HepG2 (cell line): Measurements from ENCODE around the gene TNNI3K. TPM values are rescaled to one million over a fixed set of nuclear protein-coding genes. Genes with fewer than 3 reads are reported as not detected.
A peak's percentile ranks its signal among the peaks of the same experiment; 100 is the strongest.

Source experiments
- ATAC-seq: fragments of 200-7000 bp; cut with Tn5 transposase; 3 replicates; pipeline ENCODE4 v1.9.1; 2020; ENCODE audit warnings: mild to moderate bottlenecking, moderate library complexity
- BruUV-seq: library from RNA; stranded (reverse); fragments of 400-500 nt; replicated peaks from 2 replicates; lab custom pipeline; 2021; lab: Mats Ljungman, UMichigan
- CTCF ChIA-PET: fragments of 300-600 bp; formaldehyde crosslinking; extraction: SDS; loops from one replicate; lab custom pipeline; 2021; ENCODE audit warnings: low total read pairs, inconsistent platforms, low intra/inter-chr PET ratio; lab: Yijun Ruan, JAX
- POLR2A ChIA-PET: fragments of 350-600 bp; sonication (Branson Sonifier 250); formaldehyde crosslinking; loops from one replicate; lab custom pipeline; 2020; ENCODE audit warnings: antibody characterized with exemption, inconsistent platforms; lab: Yijun Ruan, JAX
- DNase-seq: peaks from one replicate; pipeline ENCODE4 v3.0.0-alpha.2; 2015; ENCODE audit warnings: low spot score
- FAIRE-seq: peaks from 3 replicates; lab custom pipeline; 2011; peaks lifted over from hg19 to GRCh38; lab: Jason Lieb, UNC
- H2AFZ ChIP-seq: one replicate; pipeline ENCODE4 v1.6.1; 2011; ENCODE audit warnings: low read length, inconsistent platforms
- H3K27ac ChIP-seq: fragments of 300-600 bp; 3 replicates; pipeline ENCODE4 v1.8.0; 2011; ENCODE audit warnings: mixed run types, mild to moderate bottlenecking, mixed read lengths, low read length, inconsistent platforms; ENCODE audit not compliant: insufficient read depth; ENCODE audit errors: extremely low read length
- H3K27me3 ChIP-seq, 2 experiments: fragments of 200-600 bp in 1 of 2; 2 replicates in 1 of 2; 3 replicates in 1 of 2; pipeline versions ENCODE4 v1.6.0 to v1.8.0; 2011; ENCODE audit warnings: low read length in 2 of 2, mild to moderate bottlenecking in 2 of 2, moderate library complexity in 2 of 2, inconsistent platforms in 1 of 2; ENCODE audit not compliant: insufficient read depth in 2 of 2, control insufficient read depth in 1 of 2
- H3K36me3 ChIP-seq, 2 experiments: fragments of 200-600 bp in 1 of 2; replicated peaks in 1 of 2; 2 replicates in 1 of 2; 3 replicates in 1 of 2; pipeline versions ENCODE4 v1.5.1 to v1.8.0; 2011; ENCODE audit warnings: low read length in 2 of 2, inconsistent platforms in 1 of 2; ENCODE audit not compliant: insufficient read depth in 2 of 2, control insufficient read depth in 1 of 2
- H3K4me1 ChIP-seq: 2 replicates; pipeline ENCODE4 v1.5.1; 2012; ENCODE audit warnings: low read length, inconsistent platforms; ENCODE audit not compliant: insufficient read depth
- H3K4me2 ChIP-seq: 2 replicates; pipeline ENCODE4 v1.6.0; 2011; ENCODE audit warnings: low read depth, low read length, inconsistent platforms
- H3K4me3 ChIP-seq, 3 experiments: fragments of 200-600 bp in 1 of 3; sonication (generic), shearing (Covaris generic) in 1 of 3; replicated peaks in 1 of 3; 2 replicates each; pipeline ENCODE4 v1.5.1; 2011 to 2016; ENCODE audit warnings: low read length in 3 of 3, inconsistent platforms in 2 of 3, low read depth in 2 of 3, mild to moderate bottlenecking in 2 of 3, control low read depth in 1 of 3, mixed read lengths in 1 of 3; ENCODE audit not compliant: insufficient read depth in 1 of 3
- H3K79me2 ChIP-seq: one replicate; pipeline ENCODE4 v1.6.1; 2011; ENCODE audit warnings: low read length, inconsistent platforms; ENCODE audit not compliant: insufficient read depth
- H3K9ac ChIP-seq: 2 replicates; pipeline ENCODE4 v1.6.0; 2011; ENCODE audit warnings: mild to moderate bottlenecking, low read depth, low read length, inconsistent platforms; ENCODE audit not compliant: insufficient read depth
- H3K9me3 ChIP-seq: 2 replicates; pipeline ENCODE4 v1.5.1; 2012; ENCODE audit warnings: mild to moderate bottlenecking, low read length
- H4K20me1 ChIP-seq: 2 replicates; pipeline ENCODE4 v1.6.0; 2011; ENCODE audit warnings: inconsistent platforms, mild to moderate bottlenecking, low read length, moderate library complexity; ENCODE audit not compliant: insufficient read depth
- ARNT ChIP-seq: fragments of 450-650 bp; IDR thresholded peaks from 2 replicates; pipeline ENCODE4 v1.6.1; 2017
- CCAR2 ChIP-seq: fragments of 200-400 bp; formaldehyde crosslinking; optimal IDR thresholded peaks from 2 replicates; pipeline ENCODE3; 2018; ENCODE audit warnings: low read depth, mild to moderate bottlenecking, low read length, moderate library complexity
- EED ChIP-seq: sonication (generic); formaldehyde crosslinking; IDR thresholded peaks from 2 replicates; pipeline ENCODE4 v1.5.0; 2020; ENCODE audit warnings: mild to moderate bottlenecking, missing genetic modification reagents
- ELF4 ChIP-seq: sonication (generic); formaldehyde crosslinking; IDR thresholded peaks from 2 replicates; pipeline ENCODE4 v1.5.0; 2020; ENCODE audit warnings: missing genetic modification reagents, mild to moderate bottlenecking, moderate library complexity, borderline replicate concordance
- FOSL1 ChIP-seq: sonication (generic); formaldehyde crosslinking; IDR thresholded peaks from 2 replicates; pipeline ENCODE4 v1.9.0; 2021; ENCODE audit warnings: missing genetic modification reagents, borderline replicate concordance
- FOXA3 ChIP-seq: IDR thresholded peaks from 2 replicates; pipeline ENCODE4 v1.6.1; 2016; ENCODE audit warnings: missing genetic modification reagents, missing compliant biosample characterization
- FOXC1 ChIP-seq: sonication (generic); formaldehyde crosslinking; IDR thresholded peaks from 2 replicates; pipeline ENCODE4 v1.8.0; 2022; ENCODE audit warnings: mild to moderate bottlenecking, missing genetic modification reagents, borderline replicate concordance
- FOXK1 ChIP-seq: sonication (generic); formaldehyde crosslinking; IDR thresholded peaks from 2 replicates; pipeline ENCODE4 v1.4.0; 2020; ENCODE audit warnings: low read depth, missing genetic modification reagents, borderline replicate concordance
- HMGA1 ChIP-seq: sonication (generic); formaldehyde crosslinking; conservative IDR thresholded peaks from 2 replicates; pipeline ENCODE4 v1.4.0; 2020; ENCODE audit warnings: missing genetic modification reagents
- HNRNPK ChIP-seq: fragments of 200-400 bp; formaldehyde crosslinking; IDR thresholded peaks from 2 replicates; pipeline ENCODE4 v1.6.1; 2018; ENCODE audit warnings: low read length, low read depth, moderate library complexity, mild to moderate bottlenecking; ENCODE audit not compliant: poor library complexity, severe bottlenecking
- SETDB1 ChIP-seq: sonication (generic); formaldehyde crosslinking; IDR thresholded peaks from 2 replicates; pipeline ENCODE4 v1.5.1; 2020; ENCODE audit warnings: missing genetic modification reagents, mild to moderate bottlenecking, borderline replicate concordance
- SRY ChIP-seq: sonication (generic); formaldehyde crosslinking; IDR thresholded peaks from 2 replicates; pipeline ENCODE4 v1.8.0; 2022; ENCODE audit warnings: mild to moderate bottlenecking, missing genetic modification reagents
- TAF15 ChIP-seq: fragments of 200-400 bp; formaldehyde crosslinking; IDR thresholded peaks from one replicate; pipeline ENCODE4 v1.6.1; 2018; ENCODE audit warnings: mild to moderate bottlenecking, low read depth, low read length; ENCODE audit not compliant: poor library complexity, severe bottlenecking
- ZBTB20 ChIP-seq: sonication (generic); formaldehyde crosslinking; IDR thresholded peaks from 2 replicates; pipeline ENCODE4 v1.8.1; 2023; ENCODE audit warnings: missing genetic modification reagents, low read depth, mild to moderate bottlenecking, borderline replicate concordance
- ZMYM4 ChIP-seq: sonication (generic); formaldehyde crosslinking; IDR thresholded peaks from 2 replicates; pipeline ENCODE4 v1.8.1; 2023; ENCODE audit warnings: mild to moderate bottlenecking, missing genetic modification reagents
- ZNF567 ChIP-seq: sonication (generic); formaldehyde crosslinking; IDR thresholded peaks from 2 replicates; pipeline ENCODE4 v1.8.1; 2023; ENCODE audit warnings: mild to moderate bottlenecking, missing genetic modification reagents, borderline replicate concordance
- ZNF580 ChIP-seq: IDR thresholded peaks from 2 replicates; pipeline ENCODE4 v1.6.1; 2016; ENCODE audit warnings: low read depth, borderline replicate concordance
- ZNF644 ChIP-seq: IDR thresholded peaks from 2 replicates; pipeline ENCODE4 v1.6.1; 2016; ENCODE audit warnings: low read depth
- ZNF674 ChIP-seq: sonication (generic); formaldehyde crosslinking; IDR thresholded peaks from 2 replicates; pipeline ENCODE4 v1.5.0; 2020; ENCODE audit warnings: low read depth, mild to moderate bottlenecking, missing genetic modification reagents
- ZNF720 ChIP-seq: sonication (generic); formaldehyde crosslinking; IDR thresholded peaks from 2 replicates; pipeline ENCODE4 v1.4.0; 2020; ENCODE audit warnings: missing genetic modification reagents
- ZNF841 ChIP-seq: sonication (generic); formaldehyde crosslinking; IDR thresholded peaks from 2 replicates; pipeline ENCODE4 v1.8.1; 2023; ENCODE audit warnings: missing genetic modification reagents, borderline replicate concordance
- ZNF883 ChIP-seq: sonication (generic); formaldehyde crosslinking; IDR thresholded peaks from 2 replicates; pipeline ENCODE4 v1.5.1; 2020; ENCODE audit warnings: mild to moderate bottlenecking, missing genetic modification reagents; ENCODE audit errors: not compliant biosample characterization
- WGBS: methylation state at CpG from one replicate; pipeline ENCODE4 v1.1.6; 2017; ENCODE audit warnings: low lambda C conversion rate; 5-methylcytosine and 5-hydroxymethylcytosine counted together
- in situ Hi-C: cut with HindIII; loops from 2 replicates; pipeline ENCODE4 v1.10.0; 2017; ENCODE audit warnings: low pct_unique_long_range_greater_than_20kb; ENCODE audit not compliant: extremely low pct_ligation_motif_present
- intact Hi-C: fragments of 100-400 bp; cut with micrococcal nuclease; formaldehyde crosslinking; loops from one replicate; pipeline ENCODE4 v1.10.0; 2022; ENCODE audit not compliant: unreplicated experiment
- polyA plus RNA-seq, 8 experiments: library from polyadenylated mRNA; depleted of rRNA in 3 of 8; stranded (reverse) in 7 of 8; unstranded in 1 of 8; fragments of >200 nt; fragmentation: Illumina TruSeq in 4 of 8; extraction: Trizol in 4 of 8; gene quantifications; 2 replicates each; pipeline versions ENCODE4 v1.2.1 to v1.2.3, GENCODE V29; 2011 to 2016; ENCODE audit warnings: low read depth in 4 of 8, missing spikeins in 1 of 8, mixed read lengths in 1 of 8; ENCODE audit not compliant: insufficient read depth in 1 of 8
- total RNA-seq, 5 experiments: library from RNA; depleted of rRNA; stranded (reverse); fragments of >200 nt; fragmentation: Illumina TruSeq; extraction: Trizol; gene quantifications; 2 replicates each; pipeline ENCODE4 v1.2.3, GENCODE V29; 2016; ENCODE audit warnings: low read depth in 1 of 5
- TF ChIP-seq, protein P1 (sequence below): sonication (generic); formaldehyde crosslinking; IDR thresholded peaks from 2 replicates; pipeline ENCODE4 v1.4.0; 2020; ENCODE audit warnings: missing genetic modification reagents, borderline replicate concordance

The TNNI3K gene
- total and polyA plus RNA-seq, 2 of the 13 experiments (the other 11 are each of a cell fraction or from before 2014, with no cell fraction given): 1.1 TPM; not detected in 1

GRCh38 chr1:74502432-74502831 lies 267.2 kb downstream of the TNNI3K start (continued):
- TF ChIP-seq ZNF644 (CRISPR knock-in tag) (0 out of 2 replicates have a peak, but pooled peaks have one; percentile 26), HNRNPK (no peak), ZNF841 (no peak), FOXA3 (CRISPR knock-in tag) (no peak), SRY (CRISPR knock-in tag) (no peak), ARNT (no peak)

GRCh38 chr1:74502858-74503257 lies 267.7 kb downstream of the TNNI3K start:
- ChIA-PET POLR2A (no interaction called here), CTCF (no interaction called here)
- H3K4me3 ChIP-seq: no peak overlapping the region
- FAIRE-seq (no peak), DNase-seq (no peak), ATAC-seq (no peak)
- H2AFZ ChIP-seq: no peak overlapping the region
- no peaks in the 10 kb centered on the region for H3K27me3 ChIP-seq
- H3K4me2 ChIP-seq: no peak overlapping the region
- no peak overlapping the region for H3K27ac ChIP-seq
- H3K36me3 ChIP-seq: no peaks in the 10 kb centered on the region
- WGBS: 0% methylated on average over 2 of the region's 2 CpGs
- H3K79me2 ChIP-seq: no peaks in the 10 kb centered on the region
- no peaks in the 10 kb centered on the region for H3K9me3 ChIP-seq
- intact Hi-C loops (loop anchor here (10.0 kb wide), 1 partner anchor 182 kb away; no protein-coding TSS in a partner anchor), in situ Hi-C loops (no loop called here)
- no peaks in the 10 kb centered on the region for H4K20me1 ChIP-seq
- BruUV-seq: no TSS peak
- no peaks in the 10 kb centered on the region for H3K4me1 ChIP-seq
- no peak overlapping the region for H3K9ac ChIP-seq
- no peak for TF ChIP-seq EED (CRISPR knock-in tag)
- no peak for TF ChIP-seq FOXK1 (CRISPR knock-in tag)
- no peak for TF ChIP-seq ZBTB20
- no peak for TF ChIP-seq TAF15
- no peak for TF ChIP-seq CCAR2
- TF ChIP-seq ZNF580 (CRISPR knock-in tag): no peak
- TF ChIP-seq ZNF883: no peak
- TF ChIP-seq FOSL1 (CRISPR knock-in tag): no peak
- no peak for TF ChIP-seq ZNF567
- no peak for TF ChIP-seq SETDB1 (CRISPR knock-in tag)
- TF ChIP-seq ZMYM4 (CRISPR knock-in tag): no peak
- no peak for TF ChIP-seq ZNF720 (CRISPR knock-in tag)
- TF ChIP-seq ZNF674 (CRISPR knock-in tag): no peak
- TF ChIP-seq ELF4 (CRISPR knock-in tag): no peak
- TF ChIP-seq, protein P1, sequence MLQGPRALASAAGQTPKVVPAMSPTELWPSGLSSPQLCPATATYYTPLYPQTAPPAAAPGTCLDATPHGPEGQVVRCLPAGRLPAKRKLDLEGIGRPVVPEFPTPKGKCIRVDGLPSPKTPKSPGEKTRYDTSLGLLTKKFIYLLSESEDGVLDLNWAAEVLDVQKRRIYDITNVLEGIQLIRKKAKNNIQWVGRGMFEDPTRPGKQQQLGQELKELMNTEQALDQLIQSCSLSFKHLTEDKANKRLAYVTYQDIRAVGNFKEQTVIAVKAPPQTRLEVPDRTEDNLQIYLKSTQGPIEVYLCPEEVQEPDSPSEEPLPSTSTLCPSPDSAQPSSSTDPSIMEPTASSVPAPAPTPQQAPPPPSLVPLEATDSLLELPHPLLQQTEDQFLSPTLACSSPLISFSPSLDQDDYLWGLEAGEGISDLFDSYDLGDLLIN (CRISPR knock-in tag): no peak
- TF ChIP-seq FOXC1: no peak
- TF ChIP-seq HMGA1: no peak
